ENCODE data around the gene TINAGL1.

The TINAGL1 gene

DNA sequence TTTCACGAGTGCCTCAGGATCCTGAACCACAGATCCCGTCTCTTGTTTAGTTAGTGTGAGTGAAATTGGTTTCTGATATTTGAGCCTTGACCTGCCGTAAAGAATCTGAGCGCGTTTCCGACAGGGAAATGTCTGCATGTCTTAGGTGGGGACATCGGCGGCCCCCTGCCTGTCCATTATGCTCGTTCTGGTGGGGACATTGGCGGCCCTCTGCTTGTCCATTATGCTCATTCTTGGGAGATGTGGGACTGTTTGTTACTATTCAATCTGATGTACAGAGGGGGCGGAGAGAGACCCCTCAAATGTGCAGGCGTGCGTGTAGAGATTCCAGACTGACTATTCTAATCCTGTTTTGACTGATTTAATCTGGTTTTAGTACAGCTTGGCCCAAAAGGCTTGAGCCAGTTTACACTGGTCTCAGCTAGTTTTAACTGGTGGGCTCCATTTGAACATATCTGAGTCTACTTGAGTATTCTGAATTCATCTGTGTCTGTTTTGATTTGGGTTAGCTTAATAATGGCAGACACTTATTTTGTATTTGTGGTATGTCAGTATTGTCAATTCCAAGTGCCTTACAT lies 6.6 kb upstream of the TINAGL1 start:
- no peak for DNase-seq

DNA sequence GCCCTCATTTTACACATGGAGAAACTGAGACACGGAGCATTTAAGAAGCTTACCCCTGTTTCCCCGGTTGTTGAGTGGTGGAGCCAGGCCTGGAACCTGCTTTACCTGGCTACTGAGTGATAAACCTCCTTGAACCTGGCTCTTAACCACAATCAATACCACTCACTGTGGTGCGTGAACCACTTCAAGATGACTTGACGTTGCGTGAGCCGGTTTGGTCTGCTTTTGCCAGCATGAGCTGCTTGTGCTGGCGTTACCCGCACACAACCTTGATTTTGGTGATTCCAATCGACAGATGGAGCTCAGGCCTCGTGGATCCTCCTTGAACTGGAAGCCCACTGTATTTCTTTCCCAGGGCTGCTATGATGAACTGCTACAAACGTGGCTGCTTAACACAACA lies 6.1 kb upstream of the TINAGL1 start:
- no peak for DNase-seq

DNA sequence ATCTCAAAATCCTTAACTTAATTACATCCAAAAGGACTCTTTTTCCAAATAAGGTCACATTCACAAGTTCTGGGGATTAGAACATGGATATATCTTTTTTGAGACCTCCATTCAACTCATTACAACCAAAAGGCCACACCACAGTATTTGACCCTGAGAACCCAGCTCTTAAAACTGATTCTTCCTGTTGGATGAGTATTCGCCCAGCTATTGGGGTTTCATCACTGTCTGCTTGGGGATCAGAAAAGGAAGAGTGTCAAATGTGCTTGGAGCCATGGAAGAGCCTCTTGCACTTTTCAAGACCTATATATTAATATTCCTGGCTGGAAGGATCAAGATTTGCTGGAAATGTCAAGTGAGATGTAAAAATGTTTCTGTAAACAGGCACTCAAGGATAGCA lies 5.4 kb upstream of the TINAGL1 start:
- DNase-seq: no peak

DNA sequence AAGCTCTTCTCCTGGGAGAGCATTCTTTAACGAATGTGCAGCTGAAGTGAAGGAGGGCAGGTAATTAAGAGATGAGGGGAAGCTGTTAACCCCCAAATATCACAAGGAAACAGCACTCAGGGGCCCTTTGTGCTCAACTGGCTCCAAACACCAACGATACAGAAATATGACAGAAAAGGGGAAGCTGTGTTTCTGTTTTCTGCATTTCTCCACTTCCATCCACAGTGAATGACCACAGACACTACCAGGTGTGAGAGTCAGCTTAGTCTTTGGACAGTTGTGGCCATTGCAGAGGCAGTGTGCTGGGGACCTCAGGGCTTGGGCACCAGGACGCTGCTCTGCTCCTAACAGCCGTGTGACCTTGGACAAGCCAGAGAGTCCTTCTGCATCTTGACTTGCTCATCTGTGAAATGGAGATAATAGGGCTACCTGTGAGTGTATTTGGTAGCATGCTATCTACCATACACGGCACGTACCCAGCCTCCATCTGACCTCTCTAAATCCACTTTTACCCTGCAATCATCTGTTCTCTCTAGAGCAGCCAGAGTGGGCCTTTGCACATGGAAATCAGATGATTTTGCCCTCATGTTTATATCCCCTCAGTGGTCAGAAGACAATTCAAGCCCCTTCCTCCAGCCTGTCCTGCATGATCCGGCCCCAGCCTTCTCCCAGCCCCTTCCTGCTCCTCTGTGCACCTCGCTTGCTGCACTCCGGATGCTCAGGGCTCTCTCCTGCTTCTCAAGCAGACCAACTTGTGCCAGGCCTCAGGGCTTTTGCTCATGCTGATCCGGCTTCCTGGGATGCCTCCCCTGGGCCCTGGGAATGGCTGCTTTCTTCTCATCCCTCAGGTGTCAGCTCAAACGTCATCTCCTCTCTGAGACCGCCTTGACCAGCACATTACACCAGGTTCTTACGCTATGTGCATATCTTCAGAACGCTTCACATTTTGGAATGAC lies 4.7 kb upstream of the TINAGL1 start:
- no peak for DNase-seq

DNA sequence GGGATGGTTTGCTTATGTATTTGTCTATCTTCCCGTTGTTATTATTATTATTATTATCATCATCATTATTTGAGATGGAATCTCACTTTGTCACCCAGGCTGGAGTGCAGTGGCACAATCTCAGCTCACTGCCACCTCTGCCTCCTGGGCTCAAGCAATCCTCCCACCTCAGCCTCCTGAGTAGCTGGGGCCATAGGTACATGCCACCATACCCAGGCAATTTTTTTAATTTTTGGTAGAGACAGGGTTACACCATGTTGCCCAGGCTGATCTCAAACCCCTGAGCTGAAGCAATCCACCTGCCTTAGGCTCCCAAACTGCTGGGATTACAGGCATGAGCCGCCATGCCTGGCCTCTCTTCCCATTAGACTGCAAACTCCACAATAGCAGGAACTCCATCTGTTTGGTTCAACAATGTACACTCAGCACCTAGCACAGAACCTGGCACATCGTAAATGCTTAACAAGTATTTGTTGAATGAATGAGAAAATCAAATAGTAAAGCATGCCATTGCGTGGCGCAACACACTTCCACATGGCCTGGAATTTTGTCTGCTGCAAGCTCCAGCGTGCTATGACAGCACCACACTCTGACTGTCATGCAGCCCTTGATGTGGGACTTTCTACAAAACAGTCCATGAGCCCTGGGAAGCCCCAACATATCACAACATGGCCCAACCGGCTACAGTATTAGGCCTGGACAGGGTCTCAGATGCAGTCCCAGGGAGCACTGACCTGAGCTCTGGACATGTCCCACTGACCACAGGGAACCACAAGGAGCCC lies 3.8 kb upstream of the TINAGL1 start:
- DNase-seq: peak; percentile 38

DNA sequence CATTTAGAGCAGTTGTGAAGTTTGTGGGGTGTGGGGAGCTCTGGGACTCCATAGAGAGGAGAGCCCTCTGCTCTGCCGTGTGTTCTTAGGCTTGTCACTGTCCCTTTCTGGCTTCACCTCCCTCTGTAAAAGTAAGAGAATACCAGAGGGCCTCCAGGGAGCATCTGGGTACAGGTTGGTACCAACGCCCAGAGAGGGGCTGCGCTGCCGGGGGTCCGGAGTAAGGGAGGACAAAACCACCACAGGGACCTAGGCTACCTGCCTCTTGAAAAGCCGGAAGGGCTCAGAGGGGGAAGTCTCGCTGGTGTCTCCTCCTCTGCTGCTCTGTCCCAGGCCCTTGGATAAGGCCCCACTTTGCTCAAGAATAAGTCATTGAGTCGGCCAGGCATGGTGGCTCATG lies 3.1 kb upstream of the TINAGL1 start:
- no peak for DNase-seq

DNA sequence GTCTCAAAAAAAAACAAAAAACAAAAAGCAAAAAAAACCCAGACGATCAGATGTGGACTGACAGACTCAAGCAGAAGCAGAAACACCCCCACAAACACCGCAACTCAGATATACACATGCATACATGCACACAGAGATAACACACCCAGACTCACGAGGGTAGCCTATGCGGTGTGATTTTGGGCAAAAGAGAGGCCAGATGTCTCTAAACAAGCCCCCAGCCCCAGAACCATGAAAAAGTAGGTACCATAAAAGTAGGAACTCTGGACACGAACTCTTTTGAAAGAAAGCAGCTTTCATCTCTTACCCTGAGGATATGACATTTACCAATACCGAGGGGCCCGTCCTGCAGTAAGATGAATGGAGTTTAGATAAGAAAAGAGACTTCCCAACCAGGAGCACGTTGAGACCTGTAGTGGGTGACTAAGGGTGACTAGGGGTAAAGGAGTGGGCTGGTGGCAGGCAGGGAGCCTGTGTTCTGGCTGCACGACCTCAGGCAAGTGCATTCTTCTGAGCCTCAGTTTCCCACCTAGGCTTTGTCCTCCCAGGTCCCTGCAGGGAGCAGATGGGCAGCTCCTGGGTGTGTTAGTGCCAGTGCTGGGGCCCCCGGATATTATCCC lies 1.5 kb upstream of the TINAGL1 start:
- DNase-seq: no peak

DNA sequence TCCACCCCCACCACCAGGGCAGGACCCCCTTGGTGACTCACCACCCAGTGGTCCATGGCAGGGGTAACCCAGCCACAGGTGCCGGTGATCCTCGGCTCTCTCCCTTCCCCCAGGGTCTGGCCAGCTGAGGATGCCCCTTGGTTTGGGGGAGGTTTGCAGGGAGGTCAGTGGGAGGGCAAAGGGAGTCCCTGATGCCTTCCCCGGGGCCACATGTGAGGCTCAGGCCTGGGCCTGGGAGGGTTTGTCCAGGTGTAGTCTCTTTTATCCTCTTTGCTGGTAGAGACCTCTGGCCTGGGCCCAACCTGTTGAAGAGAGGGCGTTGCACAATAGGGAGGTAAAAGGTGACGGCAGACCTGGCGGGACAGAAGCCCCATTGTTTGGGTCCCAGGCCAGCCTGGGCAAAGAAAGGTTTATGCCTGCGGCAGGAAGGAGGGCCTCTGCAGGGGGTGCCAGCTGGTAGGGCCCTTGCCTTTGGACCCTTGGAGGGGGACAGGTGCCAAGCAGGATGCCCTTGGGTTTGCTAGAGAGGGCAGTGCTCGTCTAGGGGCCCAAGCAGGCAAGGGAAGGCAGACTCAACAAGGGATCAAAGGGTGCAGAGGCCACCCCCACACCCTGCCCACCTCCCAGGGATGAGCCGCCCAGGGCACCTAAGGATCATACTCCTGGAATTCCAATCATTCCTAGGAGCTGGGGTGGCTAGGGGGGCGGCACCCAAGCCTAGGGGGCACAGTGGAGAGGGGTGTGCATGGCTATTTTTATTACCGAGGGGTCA lies 760 bp upstream of the TINAGL1 start:
- DNase-seq: no peak

DNA sequence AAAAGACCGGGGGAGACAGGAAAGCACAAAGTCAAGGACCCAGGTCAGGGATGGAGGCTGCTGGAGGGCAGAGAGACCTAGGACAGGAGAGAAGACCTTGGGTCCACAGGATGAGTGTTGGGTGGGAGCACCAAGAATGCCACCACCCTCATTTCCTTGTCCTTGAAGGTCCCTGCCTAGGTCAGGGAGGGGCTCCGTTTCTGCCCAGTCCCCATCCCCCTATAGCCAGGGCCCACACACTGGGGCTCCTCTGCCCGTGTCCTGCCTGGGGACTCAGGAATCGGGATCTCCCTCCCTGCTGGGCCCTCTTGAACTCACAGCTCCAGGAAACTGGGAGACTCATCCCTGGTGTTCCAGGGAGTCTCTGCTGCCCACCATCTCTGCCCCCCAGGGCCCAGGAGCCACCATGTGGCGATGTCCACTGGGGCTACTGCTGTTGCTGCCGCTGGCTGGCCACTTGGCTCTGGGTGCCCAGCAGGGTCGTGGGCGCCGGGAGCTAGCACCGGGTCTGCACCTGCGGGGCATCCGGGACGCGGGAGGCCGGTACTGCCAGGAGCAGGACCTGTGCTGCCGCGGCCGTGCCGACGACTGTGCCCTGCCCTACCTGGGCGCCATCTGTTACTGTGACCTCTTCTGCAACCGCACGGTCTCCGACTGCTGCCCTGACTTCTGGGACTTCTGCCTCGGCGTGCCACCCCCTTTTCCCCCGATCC lies 584 bp downstream of the TINAGL1 start:
- DNase-seq: no peak

DNA sequence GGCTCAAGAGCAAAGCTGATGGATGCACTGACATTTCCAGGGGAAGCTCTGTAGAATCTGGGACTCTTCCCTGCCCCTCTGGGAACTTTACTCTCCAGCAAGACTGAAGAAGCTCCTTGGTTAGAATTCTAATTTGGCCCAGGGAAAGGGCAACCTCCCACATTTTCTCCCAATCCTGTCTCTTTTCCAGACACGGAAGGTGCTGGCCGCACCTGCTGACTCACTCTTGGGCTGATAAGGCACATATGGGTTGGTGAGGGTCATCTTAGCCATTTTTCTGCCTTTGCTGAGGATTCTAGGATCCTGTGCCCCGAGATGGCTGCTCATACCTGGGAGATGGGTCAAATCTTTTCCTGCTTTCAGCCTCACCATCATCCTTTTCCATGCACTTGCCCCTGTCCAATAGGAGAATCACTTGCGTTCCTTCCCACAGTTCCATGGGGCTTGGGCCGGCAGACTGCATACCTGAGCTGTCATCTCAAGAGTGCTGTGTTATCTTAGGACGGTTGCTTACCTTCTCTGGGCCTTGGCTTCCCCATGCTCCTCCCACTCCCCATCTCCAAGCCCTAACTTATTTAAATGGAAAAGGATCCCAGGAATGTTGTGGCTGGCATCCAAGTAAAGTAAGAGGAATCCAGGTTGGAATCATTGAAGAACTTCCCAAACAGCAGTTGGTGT lies 1.3 kb downstream of the TINAGL1 start:
- DNase-seq: peak; percentile 81

DNA sequence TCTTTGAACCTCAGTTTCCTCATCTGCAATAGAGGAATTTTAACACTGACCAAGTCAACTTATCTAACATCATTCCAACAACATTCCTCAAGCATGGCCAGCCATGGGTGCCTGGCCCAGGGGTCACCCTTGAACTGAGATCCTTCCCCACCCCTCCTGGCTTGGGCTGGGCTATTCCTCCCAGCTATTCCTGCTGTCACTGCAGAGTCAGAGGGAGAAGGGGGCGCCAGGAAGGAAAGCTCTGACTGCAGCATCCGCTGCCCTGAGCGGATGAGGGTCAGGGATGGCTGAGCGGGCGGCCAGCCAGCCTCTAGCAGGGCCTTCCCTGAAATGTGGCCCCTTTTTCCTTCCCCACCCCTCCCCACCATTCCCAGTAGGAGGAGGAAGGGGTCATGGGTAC lies 3.1 kb downstream of the TINAGL1 start:
- DNase-seq: peak; percentile 25

DNA sequence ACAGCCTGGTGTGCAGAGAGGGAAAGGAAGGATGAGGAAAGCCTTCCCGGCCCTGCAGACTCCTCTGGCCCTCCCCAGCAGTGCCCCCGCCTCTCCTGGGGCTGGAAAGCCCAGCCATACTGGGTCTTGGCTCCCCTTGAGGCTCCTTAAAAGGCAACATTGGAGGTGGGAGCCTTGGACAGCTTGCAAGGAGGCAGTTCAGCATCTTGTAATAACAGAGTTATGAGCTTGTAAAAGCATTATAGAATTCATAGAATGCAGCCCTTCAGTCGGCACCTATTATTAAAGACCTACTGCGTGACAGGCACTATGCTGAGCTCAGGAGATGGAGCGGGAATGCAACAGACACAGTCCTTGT lies 4.2 kb downstream of the TINAGL1 start:
- peak; percentile 68 for DNase-seq

DNA sequence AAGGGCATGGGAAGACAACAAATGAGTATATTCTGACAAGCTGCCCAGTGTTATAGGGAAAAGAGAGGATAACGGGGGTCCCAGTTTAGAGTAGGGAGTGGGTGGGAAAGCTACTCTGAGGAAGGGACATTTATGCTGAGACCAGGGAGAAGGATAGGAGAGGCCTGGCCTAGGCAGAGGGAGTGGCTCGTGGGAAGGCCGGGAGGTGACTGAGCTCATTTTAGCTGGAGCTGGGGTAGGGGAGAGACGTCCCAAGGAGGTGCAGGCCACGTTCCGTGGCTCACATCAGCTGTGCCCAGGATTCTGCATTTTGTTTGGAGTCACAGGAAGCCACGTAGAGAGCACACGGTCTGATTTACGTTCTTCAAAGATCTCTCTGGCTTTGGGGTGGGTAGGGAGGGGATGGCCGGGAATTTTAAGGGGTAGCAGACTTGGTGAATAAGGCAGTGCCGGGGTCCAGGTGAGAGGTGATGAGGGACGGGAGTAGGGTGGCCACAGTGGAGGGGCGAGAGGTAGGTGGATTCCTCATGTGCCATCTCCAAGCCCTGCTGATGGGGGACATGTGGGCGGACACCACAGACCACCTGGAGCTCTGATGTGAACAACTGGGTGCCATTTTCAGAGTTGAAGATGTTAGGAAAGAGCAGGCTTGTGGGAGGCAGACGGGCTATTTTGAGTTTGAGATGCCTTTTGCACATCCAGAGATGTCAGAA lies 4.7 kb downstream of the TINAGL1 start:
- DNase-seq: no peak

DNA sequence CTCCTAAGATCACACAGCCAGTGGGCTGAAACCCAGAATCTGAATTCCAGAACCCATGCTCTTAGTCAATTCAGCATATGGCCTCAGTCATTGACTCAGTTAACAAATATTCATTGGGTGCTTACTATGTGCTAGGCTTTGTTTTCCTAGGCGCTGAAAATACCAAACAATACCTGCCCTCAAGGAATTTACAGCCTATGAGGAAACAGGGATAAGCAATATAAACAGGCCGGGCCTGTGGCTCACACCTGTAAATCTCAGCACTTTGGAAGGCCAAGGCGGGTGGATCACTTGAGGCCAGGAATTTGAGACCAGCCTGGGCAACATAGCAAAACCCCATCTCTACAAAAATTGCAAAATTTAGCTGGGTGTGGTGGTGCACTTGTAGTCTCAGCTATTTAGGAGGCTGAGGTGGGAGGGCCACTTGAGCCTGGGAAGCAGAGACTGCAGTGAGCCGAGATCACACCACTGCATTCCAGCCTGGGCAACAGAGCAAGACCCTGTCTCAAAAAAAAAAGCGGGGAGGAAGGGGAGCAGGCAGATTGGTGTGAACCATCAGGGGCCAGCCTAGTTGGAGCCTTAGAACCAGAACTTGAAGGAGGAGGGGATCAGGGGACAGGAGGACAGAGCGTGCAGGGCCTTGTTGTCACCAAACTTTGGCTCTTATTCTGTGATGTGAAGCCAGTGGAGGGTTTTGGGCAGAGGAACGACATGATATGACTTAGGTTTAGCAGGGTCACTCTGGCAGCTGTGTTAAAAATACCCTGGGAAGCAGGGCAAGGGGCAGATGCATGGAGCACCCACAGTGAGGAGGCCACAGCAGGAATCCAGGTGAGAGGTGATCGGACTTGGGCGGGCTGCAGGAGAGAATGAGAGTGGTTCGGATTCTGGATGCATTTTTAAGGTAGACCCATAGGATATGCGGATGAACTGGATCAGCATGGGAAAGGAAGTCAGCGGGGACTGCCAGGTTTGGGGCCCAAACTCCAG lies 5.8 kb downstream of the TINAGL1 start:
- DNase-seq: no peak

DNA sequence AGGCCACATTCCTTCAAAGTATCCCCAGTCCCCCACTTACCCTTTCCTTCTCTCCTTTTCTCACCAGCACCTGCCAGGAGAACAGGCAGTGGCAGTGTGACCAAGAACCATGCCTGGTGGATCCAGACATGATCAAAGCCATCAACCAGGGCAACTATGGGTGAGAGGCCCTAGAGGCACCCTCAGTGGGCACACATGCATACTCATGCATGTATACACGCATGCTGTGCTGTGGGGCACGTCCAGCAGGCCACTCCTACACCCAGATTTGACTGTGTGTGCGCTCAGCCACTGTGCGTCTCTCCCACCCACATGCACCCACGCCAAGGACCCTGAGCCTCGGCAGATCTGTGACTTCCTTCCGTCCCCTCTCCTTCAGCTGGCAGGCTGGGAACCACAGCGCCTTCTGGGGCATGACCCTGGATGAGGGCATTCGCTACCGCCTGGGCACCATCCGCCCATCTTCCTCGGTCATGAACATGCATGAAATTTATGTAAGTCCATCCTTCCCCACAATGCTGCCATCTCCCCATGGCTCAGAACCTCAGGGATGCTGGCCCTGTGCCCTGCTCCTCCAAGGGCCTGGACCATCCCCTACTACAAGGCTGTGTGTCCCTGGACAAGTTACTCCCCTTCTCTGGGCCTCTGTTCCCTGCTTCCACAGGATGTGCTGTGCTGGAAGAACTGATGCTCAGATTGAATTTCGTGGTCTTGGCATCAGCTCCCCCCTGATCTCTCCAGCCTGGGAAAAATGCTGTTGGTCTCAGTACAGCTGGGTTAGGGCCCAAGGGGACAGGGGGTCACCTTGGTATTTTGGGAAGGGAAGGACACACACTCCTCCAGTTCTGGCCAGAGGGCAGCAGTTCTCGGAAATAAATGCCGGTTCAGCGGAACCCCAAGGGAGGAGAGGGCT lies 7.0 kb downstream of the TINAGL1 start:
- no peak for DNase-seq

DNA sequence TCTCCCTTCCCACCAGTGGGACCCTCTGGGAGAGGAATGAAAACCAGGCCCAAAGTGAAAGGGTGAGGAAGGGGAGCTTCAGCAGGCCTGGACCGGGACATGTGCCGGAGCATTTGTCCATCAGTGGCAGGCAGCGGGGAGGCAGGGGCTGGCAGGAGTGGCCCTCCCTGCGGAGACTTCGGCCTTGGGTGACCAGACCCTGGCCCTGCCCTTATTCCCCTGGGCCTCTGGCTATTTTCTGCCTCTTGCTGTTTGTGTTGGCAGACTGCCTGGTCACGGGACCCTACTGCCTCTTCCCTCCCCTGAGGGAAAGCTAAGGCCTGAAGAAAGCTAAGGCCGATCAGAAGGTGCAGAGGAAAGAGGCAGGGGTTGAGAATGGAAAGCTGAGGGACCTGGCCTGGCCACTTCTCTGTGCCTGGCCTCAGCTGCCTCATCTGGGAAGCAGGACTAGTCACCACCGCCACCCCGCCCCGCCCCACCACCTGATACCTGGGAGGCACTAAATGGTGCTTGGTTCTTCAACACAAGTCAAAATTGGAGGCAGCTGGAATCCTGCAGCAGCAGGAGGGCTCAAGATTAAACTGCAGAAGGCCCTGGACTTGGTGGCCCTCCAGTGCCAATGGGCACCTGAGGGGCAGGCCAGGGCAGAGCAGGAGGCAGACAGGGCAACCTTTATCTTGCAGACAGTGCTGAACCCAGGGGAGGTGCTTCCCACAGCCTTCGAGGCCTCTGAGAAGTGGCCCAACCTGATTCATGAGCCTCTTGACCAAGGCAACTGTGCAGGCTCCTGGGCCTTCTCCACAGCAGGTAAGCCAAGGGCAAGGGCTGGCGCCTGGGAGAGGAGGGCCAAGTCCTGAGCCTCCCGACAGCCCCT lies 7.9 kb downstream of the TINAGL1 start:
- DNase-seq: no peak

Data from fibroblast of upper back skin (primary cell).